Measurements from ENCODE around the gene NT5DC4. TPM values are rescaled to one million over a fixed set of nuclear protein-coding genes. Genes with fewer than 3 reads are reported as not detected.

Gene NT5DC4
- total RNA-seq, 1 donor from 2014 or later = not detected

DNA sequence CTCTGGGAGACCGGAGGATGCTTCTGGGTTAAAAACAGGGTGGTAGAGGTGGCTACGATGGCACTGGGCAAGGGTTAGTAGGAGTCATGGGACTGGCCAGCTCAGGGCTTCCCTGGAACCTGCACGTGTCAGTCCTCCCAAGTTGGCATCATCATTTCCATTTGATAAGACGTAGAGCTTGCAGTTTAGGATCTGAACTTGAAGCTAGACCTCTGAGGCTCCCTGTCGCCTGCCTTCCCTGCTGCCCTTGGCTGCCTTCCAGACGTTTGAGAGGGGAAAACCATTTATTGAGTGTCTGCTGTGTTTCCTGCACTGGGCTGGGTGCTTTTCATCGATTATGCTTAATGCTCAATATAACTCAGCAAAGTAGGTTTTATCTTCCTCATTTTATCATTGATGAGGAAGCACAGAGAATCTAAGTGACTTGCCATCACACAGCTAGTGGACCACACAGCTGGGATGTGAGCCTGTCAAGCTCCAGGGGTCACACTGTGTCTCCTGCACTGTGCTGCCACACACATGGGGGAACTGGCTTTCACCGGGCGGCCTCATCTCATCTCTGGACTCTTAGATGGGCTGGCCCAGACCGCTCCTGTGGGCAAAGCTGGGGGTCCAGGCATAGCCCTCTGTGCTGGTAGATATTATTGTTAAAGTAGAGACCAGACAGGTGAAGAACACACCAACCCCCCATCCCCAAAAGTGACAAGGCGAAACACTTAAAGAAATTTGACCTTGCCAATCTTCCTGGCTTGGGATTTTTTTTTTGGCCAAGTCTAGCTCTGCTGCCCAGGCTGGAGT lies 7.8 kb downstream of the NT5DC4 start:
- Mint-ChIP-seq H3K4me3 (ENCODE audit: unreplicated experiment) (no peak overlapping the region), H3K9me3 (ENCODE audit: unreplicated experiment) (no peaks in the 10 kb centered on the region), H3K36me3 (ENCODE audit: low read depth, unreplicated experiment) (no peaks in the 10 kb centered on the region), H3K4me1 (ENCODE audit: unreplicated experiment) (peaks cover 27% of the 10 kb centered on the region), H3K27me3 (ENCODE audit: unreplicated experiment) (peaks cover 6% of the 10 kb centered on the region), H3K27ac (ENCODE audit: unreplicated experiment) (peak overlapping the region; percentile 57)
- DNase-seq (ENCODE audit: low spot score) = no peak
- TF ChIP-seq CTCF (IDR thresholded peaks at IDR 0.05; ENCODE audit: unreplicated experiment) = no peak

GRCh38 chr2:112730216-112730615 lies 9.4 kb downstream of the NT5DC4 start:
- DNase-seq (ENCODE audit: low spot score) = no peak
- Mint-ChIP-seq H3K27ac (ENCODE audit: unreplicated experiment) (peak overlapping the region; percentile 48), H3K36me3 (ENCODE audit: low read depth, unreplicated experiment) (no peaks in the 10 kb centered on the region), H3K9me3 (ENCODE audit: unreplicated experiment) (no peaks in the 10 kb centered on the region), H3K4me1 (ENCODE audit: unreplicated experiment) (peaks cover 27% of the 10 kb centered on the region), H3K4me3 (ENCODE audit: unreplicated experiment) (no peak overlapping the region), H3K27me3 (ENCODE audit: unreplicated experiment) (peaks cover 6% of the 10 kb centered on the region)
- TF ChIP-seq CTCF (IDR thresholded peaks at IDR 0.05; ENCODE audit: unreplicated experiment) = no peak

DNA sequence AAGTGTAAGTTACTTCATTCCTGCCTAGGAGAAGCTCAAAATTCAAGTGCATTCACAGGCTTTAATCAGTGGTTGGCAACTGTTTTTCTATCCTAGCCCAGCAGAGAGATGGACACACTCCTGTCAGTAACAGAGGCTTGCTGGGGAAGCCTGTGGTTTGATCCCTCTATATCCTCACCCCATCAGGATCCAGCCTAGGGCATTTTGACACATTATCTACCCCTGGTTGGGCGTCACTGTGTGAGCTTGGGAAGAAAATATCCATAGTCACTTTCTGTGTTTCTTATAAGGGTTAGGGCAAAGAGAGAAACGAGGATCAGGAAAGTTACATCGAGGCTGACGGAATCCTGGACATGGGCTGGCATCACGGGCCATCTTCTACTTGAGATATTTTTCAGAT lies 10.0 kb downstream of the NT5DC4 start:
- no peak for DNase-seq (ENCODE audit: low spot score)
- no peak for TF ChIP-seq CTCF (IDR thresholded peaks at IDR 0.05; ENCODE audit: unreplicated experiment)
- Mint-ChIP-seq H3K9me3 (ENCODE audit: unreplicated experiment) (no peaks in the 10 kb centered on the region), H3K4me3 (ENCODE audit: unreplicated experiment) (no peak overlapping the region), H3K4me1 (ENCODE audit: unreplicated experiment) (peaks cover 27% of the 10 kb centered on the region), H3K27ac (ENCODE audit: unreplicated experiment) (no peak overlapping the region), H3K36me3 (ENCODE audit: low read depth, unreplicated experiment) (no peaks in the 10 kb centered on the region), H3K27me3 (ENCODE audit: unreplicated experiment) (peaks cover 2% of the 10 kb centered on the region)

DNA sequence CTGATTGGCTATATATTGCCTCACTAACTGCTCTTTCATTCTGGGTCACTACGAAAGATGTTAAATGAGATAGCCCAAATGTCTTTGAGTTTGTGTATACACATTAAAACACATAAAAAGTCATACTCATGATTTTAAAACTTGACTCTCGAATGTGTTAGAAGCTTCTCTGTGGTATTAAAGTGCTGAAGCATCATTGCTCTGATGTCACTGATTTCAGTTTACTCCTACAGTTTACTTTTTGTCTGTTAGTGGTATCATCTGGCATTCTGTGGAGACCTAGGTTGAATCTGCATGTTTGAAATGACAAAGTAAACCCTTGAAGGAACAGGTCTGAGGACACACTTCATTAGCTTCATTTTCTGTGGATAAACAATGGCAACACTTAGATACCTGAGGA lies 10.7 kb downstream of the NT5DC4 start:
- Mint-ChIP-seq H3K27me3 (ENCODE audit: unreplicated experiment) (peaks cover 2% of the 10 kb centered on the region), H3K9me3 (ENCODE audit: unreplicated experiment) (no peaks in the 10 kb centered on the region), H3K4me3 (ENCODE audit: unreplicated experiment) (no peak overlapping the region), H3K36me3 (ENCODE audit: low read depth, unreplicated experiment) (no peaks in the 10 kb centered on the region), H3K4me1 (ENCODE audit: unreplicated experiment) (peaks cover 26% of the 10 kb centered on the region), H3K27ac (ENCODE audit: unreplicated experiment) (no peak overlapping the region)
- no peak for TF ChIP-seq CTCF (IDR thresholded peaks at IDR 0.05; ENCODE audit: unreplicated experiment)
- no peak for DNase-seq (ENCODE audit: low spot score)

DNA sequence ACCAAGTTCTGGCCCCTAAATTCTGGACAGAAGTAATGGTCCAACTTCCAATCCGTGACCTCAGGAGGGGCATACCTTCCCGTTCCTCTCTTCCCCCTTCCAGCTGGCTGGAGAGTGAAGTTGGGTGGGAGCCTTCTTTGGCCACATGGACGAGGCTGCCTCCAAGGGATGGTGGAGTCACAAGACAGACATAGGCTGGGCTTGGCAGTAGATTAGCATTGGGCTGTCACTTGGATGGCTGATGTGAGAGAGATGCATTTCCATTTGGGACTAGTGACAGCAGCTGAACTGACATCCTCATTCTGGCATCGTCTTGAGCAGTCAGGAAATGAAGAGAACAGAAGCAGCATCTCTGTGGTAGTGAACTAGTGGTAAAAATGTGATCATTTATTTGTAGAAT lies 12.6 kb downstream of the NT5DC4 start:
- no peaks in the 10 kb centered on the region for H3K27me3 Mint-ChIP-seq (ENCODE audit: unreplicated experiment)
- H3K9me3 Mint-ChIP-seq (ENCODE audit: unreplicated experiment) = no peaks in the 10 kb centered on the region

More for the DNA sequence above, 12.6 kb downstream of the NT5DC4 start:
- Mint-ChIP-seq H3K4me1 (ENCODE audit: unreplicated experiment) (peaks cover 12% of the 10 kb centered on the region), H3K36me3 (ENCODE audit: low read depth, unreplicated experiment) (no peaks in the 10 kb centered on the region), H3K27ac (ENCODE audit: unreplicated experiment) (no peak overlapping the region), H3K4me3 (ENCODE audit: unreplicated experiment) (no peak overlapping the region)
- no peak for DNase-seq (ENCODE audit: low spot score)
- no peak for TF ChIP-seq CTCF (IDR thresholded peaks at IDR 0.05; ENCODE audit: unreplicated experiment)
